Mucosa of gallbladder (tissue), 1 donor: ENCODE measurements around the gene THSD1. TPM values are rescaled to one million over a fixed set of nuclear protein-coding genes. Genes with fewer than 3 reads are reported as not detected.
"Not testable (repeated sequence)": the region's sequence is repeated elsewhere in the genome, so short reads cannot be mapped to it uniquely, and the experiment has no call there.

Source experiments
- DNase-seq: peaks from one replicate; pipeline ENCODE4 v3.0.0-alpha.2; 2020; ENCODE audit warnings: low spot score
- total RNA-seq: library from RNA; stranded (reverse); gene quantifications from one replicate; pipeline ENCODE4 v1.2.1, GENCODE V29; 2021
- donor health status: DM: no; HTN: no; CAD: no.

Gene THSD1
- total RNA-seq, 1 donor from 2014 or later, result 2.9 TPM

DNA sequence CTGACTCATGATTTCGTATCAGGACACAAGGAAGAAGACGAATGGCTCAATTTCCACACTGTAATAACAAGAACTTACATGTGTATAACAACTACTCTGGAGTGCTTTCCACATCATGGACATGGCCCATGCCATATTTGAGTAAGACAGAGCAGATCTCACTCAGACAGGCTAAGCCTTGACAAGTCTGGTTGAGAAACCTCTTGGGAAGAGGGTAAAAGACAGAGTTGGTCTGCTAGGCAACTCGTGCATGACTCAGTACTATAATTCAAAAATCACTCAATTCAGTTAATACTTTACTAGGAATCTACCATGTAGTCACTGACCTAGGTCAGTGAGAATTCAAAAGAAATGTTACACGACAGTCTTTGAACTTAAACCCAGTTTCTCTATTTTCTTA, 5.7 kb upstream of the THSD1 start:
- DNase-seq, result no peak

DNA sequence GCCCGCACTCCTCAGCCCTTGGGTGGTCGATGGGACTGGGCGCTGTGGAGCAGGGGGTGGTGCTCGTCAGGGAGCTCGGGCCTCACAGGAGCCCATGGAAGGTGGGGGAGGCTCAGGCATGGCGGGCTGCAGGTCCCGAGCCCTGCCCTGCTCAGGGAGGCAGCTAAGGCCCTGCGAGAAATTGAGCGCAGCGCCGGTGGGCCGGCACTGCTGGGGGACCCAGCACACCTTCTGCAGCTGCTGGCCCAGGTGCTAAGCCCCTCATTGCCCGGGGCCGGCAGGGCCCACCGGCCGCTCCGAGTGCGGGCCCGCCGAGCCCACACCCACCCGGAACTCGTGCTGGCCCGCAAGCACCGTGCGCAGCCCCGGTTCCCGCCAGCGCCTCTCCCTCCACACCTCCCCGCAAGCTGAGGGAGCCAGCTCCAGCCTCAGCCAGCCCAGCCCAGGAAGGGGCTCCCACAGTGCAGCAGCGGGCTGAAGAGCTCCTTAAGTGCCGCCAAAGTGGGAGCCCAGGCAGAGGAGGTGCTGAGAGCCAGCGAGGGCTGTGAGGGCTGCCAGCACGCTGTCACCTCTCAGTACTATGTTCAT, 2.2 kb upstream of the THSD1 start:
- DNase-seq, result not testable (repeated sequence)

DNA sequence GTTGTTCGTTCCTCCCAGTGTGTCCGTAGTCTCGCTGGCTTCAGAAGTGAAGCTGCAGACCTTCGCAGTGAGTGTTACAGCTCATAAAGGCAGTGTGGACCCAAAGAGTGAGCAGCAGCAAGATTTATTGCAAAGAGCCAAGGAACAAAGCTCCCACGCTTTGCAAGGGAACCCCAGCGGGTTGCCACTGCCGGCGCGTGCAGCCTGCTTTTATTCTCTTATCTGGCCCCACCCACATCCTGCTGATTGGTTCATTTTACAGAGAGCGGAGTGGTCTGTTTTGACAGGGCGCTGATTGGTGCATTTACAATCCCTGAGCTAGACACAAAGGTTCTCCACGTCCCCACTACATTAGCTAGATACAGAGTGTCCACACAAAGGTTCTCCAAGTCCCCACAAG, 1.5 kb upstream of the THSD1 start:
- DNase-seq, result not testable (repeated sequence)

DNA sequence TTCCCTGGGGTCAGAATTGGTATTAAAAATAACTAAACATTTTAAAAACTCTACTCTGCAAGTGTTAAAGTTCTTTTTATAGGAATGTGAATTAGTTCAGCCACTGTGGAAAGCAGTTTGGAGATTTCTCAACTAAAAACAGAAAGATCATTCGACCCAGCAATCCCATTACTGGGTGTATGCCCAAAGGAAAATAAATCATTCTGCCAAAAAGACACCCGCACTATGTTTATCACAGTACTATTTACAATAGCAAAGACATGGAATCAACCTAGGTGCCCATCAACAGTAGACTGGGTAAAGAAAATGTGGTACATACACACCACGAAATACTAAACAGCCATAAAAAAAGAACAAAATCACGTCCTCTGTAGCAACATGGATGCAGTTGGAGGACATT, 657 bp upstream of the THSD1 start:
- DNase-seq, result no peak

DNA sequence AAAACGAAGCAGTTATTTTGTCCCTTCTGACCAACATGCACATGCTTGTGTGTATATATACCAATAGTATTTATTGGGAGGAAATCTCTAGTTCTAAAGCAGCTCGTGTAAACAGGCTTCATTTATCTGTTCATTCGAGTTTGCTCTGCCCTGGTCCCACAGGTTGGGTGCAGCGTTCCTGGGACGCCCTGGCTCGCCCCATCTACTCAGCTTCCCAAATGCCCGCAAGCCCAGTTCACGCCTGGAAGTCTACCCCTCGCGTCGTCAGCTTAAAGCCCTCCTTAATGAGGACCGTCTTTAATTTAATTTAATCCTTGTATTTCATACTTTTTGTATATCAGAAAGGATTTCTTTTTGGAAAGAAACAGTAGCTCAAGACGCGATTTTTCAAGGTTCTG, 604 bp downstream of the THSD1 start:
- no peak for DNase-seq

DNA sequence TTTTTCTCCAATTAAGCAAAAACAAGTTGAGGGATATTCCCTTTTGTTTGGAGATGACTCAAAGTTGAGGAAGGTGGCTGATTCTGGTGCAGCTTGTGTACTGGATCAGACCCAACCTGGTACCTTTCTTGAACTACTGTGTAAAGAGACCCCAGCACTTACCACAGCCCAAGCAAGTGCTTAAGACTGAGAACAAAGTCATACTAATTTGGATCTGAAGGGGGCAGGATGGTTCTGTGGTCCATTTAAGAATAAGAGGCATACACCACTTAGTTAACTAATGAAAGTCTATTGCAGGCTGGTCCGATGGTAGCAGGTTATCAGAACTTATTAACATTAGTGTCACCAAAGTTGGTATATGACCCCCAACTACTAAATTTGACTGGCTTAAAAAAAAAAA, 6.3 kb downstream of the THSD1 start:
- no peak for DNase-seq

DNA sequence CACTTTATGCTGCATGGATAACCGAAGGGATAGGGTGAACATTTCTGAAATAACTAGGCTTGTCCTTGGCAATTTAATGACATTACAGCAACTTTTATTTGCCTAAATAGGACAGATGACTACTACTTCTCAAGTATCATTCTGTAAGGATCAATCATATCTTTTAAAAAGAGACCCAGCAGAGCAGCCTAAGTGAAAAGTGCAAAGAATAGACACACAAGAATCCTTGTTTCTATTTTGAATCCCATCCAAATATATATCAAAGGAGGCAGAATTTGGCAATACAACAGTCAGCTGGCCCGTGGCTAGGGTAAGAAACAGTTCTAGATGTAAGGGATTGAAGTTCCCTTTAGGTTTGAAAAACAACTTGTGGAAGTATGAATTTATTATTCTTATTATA, 6.9 kb downstream of the THSD1 start:
- DNase-seq, result no peak

DNA sequence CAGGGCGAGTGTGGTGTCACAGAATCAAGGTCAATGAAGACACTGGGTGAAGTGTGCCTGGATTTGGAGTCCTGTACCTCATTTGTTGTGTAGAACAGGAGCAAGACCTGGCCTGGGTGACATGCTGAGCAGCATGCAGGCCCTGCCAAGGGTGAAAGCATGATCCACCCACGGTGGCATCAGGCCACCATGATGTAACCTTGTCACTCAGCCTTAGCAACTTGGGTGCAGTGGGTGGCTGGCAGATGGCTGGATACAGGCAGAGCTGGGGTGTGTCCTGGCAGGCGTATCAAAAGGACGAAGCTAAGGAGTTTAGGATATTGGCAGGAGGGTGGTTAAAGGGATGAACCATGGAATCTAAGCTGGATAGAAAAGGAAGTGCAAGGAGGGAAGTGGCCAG, 10.3 kb downstream of the THSD1 start:
- DNase-seq, result no peak

DNA sequence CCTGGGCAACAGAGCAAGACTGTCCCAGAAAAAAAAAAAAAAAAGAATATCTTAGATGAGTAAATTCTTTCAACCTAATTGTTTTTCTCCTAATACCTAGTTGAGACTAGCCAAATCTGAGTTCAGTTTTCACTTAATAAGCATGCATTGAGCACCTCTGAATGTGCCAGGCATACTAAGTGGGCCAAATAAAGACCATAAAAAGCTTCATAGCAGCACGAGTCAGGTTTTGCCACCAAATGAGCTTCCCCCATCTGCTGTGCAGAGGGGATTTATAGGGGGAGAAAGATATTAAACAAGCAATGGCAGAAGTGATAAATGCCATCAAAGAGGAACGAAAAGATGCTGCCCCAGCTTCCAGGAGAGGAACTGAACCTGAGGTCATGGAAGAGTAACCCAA, 11.4 kb downstream of the THSD1 start:
- DNase-seq, result no peak

DNA sequence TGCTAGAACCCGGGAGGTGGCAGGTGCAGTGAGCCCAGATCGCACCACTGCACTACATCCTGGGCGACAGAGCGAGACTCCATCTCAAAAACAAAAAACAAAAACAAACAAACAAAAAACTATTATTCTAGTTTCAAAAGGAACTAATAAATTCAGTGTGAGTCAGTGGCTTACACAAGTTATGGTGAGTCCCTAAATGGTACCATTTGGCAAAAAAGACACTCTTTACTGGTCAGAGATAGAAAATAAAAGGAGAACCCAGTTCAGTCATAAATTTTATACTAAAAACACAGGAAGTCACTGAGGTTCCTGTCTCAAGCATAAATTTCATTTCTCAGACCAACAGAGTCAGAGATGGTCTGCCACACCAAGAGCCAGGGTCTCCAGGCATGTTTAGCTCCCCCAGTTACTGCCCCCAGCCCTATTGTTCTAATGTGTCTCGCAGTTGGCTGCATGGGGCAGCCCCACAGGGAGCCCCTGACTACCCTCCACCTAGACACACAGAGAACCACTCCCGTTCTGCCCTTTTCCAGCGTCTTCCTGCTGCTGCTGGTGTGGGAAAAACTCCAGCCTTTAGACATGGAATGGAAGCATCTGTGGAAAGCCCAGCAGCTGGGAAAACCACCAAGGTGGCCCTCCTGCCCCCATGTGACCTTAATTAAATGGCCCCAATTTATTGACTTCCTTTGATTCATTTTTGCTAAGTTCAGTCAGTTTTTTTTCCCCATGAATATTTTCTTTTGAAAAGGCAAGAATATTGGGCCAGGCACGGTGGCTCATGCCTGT, 12.2 kb downstream of the THSD1 start:
- DNase-seq, result no peak

DNA sequence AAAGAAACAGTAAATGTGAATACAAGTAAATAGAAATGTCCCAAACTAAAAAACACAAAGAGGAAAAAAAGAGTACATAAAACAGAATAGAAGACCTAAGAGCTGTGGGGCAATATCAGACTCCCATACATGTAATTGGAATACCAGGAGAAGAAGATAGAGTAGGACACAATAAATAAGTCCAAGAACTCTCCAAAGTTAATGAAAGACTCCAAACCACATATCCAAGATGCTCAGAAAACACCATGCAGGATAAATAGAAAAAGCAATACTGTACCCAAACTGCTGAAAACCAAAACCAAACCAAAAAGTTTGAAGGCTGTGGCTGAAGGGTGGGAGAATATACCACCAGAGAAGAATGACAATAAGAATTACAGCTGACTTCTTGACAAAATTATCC, 18.3 kb downstream of the THSD1 start:
- DNase-seq, result no peak

DNA sequence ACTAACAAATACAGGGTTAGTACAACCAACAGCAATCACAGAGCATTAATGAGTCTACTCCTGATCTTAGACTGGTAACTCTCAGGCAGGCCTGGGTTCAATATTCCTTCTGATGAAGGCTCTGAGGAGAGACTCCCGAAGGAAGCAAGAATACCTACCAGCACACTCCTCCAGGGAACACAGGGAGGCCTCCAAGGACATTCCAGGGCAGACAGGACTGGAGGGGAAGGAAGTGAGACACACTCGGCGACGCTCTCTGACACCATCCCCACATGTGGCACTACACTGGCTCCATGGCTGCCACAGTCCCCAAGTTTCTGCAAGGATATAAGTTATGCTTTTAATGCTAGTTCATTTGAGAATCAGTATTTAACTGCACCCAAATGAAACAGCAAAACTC, 20.1 kb downstream of the THSD1 start:
- no peak for DNase-seq

DNA sequence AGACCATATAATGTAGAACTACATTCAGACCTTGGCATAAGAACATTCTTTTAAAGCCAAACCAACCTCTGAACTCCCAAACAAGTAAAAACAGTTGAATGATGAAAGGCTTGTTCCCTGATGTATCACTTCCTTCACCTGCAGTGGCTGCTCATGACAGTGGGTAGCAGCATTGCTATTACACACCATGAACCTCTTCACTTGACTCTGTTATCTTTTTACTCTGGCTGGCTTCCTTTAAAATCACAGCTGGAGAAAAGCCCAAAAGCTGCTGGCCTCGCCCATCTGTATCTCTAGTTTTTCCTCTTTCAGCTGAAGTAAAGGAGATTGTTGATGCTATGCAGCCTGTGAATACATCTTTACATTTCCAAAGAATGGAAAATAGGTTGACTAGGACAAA, 22.6 kb downstream of the THSD1 start:
- DNase-seq, result no peak

DNA sequence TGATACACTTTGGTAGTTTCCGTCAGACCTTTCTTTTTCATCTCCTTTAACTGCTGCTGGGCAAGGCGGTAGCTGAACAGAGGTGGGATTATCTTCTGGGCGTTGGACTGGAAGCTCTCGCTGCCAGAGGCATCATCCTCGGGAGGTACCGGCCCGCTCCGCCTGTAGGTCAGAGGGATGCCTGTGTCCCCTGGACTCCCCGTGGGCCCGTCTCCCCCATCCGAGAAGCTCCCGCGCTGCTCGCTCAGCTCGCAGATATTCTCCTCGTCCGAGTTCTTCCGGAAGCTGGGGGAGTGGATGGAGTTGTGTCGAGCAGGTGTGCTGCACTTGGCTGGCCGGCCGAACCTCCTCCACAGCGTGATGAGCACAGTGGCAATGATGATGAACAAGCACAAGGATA, 27.7 kb downstream of the THSD1 start:
- DNase-seq, result no peak

DNA sequence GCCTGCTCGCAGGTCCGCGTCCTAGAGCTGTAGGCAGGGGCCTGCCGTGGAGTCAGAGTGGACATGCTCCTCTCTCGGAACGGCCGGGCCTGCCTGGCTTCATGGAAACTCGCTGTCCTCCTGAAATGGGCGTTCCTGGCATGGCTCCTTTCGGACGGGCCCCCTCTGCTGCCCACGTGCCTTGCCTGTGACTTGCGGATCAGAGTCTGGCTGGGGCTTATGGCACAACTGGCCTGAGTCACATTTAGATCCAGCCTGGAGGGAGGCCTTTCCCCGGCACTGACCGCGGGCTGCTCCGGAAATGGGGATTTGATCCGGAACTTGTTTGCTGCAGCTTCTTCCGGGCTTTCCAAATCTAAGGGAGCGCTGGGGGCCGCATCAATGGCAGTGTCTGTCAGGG, 28.1 kb downstream of the THSD1 start:
- no peak for DNase-seq

DNA sequence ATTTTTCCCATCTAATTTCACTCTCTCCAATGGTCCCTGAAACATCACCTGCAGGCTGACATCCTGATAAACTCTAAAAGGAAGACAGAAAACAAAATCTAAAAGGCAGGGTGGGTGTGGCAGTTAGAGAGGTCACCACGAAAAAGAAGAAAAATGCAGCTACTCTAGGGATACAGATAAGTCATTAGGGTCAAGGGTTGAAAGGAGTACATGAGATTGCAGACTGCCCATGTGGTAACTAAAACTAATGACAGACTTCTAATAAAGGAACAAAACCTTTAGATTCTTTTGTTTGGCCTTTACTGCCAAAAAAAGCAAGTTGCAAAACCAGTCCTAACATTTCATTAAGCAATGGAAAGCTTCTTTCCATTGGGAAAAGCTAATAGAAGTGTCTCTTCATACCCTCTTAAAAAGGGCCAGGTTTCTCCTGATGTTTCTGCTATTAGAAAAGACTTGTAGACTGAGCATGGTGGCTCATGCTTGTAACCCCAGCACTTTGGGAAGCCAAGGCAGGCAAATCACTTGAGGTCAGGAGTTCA, 31.0 kb downstream of the THSD1 start:
- no peak for DNase-seq

DNA sequence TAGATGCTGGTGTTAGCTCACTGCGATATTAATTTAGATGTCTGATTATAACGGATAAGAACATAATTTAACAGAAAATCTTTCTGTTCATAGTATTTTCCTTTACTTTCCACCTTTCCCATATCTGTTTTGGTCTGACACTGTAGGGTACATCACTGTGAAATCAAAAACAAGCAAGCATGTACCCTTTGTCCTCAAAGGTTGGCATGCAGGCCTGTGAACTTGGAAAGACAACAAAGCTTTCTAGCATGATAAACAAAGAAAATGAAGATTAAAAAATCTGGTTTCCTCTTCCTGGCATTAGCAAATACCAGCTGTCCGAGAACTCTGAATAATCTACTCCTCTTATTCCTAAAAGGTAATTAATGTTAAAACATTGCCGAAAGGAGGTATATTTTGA, 31.6 kb downstream of the THSD1 start:
- no peak for DNase-seq

DNA sequence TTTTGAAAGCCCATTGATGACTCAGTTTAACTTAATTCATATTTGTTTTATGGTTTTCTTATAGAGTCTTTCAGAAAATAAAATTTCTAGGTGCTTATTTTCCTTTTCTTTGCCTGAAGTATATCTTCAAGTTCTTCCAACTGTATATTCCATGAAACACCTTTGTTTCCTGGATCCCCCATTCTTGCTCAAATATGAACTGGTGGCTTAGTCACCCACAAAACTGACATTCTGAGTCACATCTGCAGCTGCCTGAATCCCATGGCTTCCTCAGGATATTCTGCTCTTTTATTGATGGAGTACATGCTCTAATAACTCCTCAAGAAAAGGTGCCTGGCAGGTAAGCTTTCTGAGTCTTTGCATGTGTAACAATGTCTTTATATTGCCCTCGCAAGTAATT, 32.7 kb downstream of the THSD1 start:
- not testable (repeated sequence) for DNase-seq

DNA sequence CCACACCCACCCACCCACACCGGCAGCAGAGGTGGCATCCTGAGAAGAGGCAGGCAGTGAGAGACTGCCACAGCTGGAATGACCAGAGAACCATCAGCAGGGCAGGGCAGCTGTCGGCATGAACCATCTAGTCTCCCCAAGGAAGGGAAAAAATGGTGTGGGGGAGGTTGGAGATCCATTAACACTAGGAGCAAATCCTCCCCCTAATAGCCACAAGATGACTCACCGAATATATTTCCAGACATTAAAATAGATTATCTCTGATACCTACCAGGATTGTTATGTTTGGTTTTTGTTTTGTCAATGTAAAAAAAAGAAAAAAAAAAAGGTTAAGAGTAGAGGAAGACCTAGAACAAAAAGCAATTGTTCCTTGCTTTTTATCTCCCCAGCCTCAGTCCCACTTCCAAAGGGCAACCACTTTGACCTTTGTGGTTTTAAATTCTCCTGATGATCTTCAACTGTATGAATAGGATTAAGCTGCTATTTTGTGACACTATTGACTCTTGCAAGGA, 34.2 kb downstream of the THSD1 start:
- no peak for DNase-seq

DNA sequence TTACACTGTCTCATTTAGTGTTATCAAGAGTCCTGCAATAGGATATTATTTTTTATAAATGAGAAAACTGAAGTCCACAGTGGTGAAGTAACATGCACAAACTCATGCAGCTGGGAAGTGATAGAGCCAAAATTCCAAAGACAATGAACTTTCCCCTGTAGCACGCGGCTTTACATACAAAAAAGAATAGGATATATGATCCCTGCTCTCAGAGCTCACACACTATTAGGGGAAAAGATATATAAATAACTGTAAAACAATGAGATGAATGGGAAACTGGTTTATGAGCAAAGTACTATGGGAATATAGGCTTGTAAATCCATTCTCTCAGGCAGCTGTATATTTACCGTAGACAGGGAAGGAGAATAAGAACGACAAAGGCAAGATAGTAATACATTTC, 39.7 kb downstream of the THSD1 start:
- DNase-seq, result no peak

DNA sequence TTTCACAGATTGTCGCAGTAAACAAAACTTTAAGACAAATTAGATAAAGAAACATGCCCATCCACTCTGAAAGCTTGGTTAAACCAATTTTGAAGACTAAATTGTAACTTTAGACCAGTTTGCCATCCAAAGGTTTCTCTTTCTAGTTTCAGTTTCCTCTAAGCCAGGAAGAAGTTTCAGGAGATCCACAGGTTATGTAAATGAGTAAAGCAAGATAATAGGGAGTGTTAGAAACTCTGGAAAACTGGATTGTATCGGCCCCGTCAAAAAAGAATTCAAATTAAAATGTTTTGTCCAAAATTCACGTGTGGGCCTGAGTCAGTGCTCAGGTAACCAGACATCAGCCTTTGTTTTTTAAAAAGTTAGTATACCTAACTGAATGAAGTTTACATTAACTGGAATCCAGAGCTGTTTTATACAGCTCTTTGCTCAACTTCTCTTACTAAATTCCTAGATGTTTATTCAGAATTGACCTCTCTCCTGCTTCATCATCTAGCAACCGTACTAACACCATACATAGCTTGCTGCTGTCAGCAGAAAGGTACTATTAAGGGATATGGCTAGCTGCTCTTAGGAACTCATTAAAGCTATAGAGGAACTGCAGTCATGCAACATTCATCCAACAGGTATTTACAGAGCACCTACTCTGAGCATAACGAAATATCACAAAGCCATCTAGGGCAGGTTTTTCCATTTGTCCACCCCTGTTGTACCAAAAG, 43.6 kb downstream of the THSD1 start:
- DNase-seq, result not testable (repeated sequence)

DNA sequence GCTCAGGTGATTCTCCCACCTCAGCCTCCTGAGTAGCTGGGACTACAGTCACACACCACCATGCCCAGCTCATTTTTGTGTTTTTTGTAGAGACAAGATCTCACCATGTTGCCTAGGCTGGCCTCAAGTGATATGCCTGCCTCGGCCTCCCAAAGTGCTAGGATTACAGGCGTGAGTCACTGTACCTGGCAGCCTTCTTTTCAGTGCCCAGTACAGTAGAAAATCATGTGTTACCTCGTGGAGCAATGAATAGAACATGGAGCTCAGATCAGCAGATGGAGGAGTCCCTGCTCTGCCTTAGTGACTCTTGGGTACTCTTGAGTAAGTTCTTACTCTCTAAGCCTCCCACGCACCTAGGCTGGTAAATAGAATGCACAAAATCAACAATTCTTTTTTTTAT, 44.7 kb downstream of the THSD1 start:
- DNase-seq, result no peak

DNA sequence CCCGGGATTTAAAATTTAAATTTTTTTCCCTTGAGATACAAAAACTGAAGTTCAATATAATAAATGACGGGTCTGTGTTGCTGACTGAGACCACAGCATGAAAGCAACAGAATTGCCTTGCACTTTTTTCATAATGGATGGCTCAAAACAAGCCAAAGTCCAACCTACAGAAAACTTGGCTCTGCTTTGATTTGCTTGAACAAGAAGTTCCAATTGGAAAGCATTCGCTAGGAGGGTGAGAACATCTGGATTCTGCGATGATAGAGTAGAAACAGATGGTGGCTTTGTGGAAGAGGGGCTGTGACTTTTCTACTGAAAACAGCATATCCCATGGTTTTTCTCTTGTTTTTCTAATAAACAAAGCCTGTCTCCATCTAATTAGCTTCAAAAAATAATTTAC, 46.4 kb downstream of the THSD1 start:
- DNase-seq, result no peak
